Kidney (tissue), 14 donors: ENCODE results near the gene TAGLN2. TPM values are rescaled to one million over a fixed set of nuclear protein-coding genes. Genes with fewer than 3 reads are reported as not detected.

Experiments used
- DNase-seq, 5 donors: peaks; one replicate each; pipeline ENCODE4 v3.0.0-alpha.2; 2013 to 2020
- FAIRE-seq: peaks from 2 replicates; lab custom pipeline; 2012; peaks lifted over from hg19 to GRCh38; lab: Jason Lieb, UNC
- H3K27ac ChIP-seq, 2 donors: one replicate each; pipeline ENCODE4 v1.7.0; 2013; ENCODE audit warnings: low read depth in 2 of 2, low read length in 2 of 2, inconsistent platforms in 1 of 2
- H3K27me3 ChIP-seq: one replicate; pipeline ENCODE4 v1.7.1; 2013; ENCODE audit warnings: low read length, inconsistent platforms; ENCODE audit not compliant: control insufficient read depth, insufficient read depth
- H3K36me3 ChIP-seq, 3 donors: one replicate each; pipeline versions ENCODE4 v1.7.0 to v1.7.1; 2013; ENCODE audit warnings: low read length in 3 of 3, control low read depth in 1 of 3, inconsistent platforms in 1 of 3; ENCODE audit not compliant: insufficient read depth in 3 of 3, control insufficient read depth in 2 of 3
- H3K4me1 ChIP-seq, 3 donors: one replicate each; pipeline versions ENCODE4 v1.7.0 to v1.7.1; 2013; ENCODE audit warnings: low read length in 3 of 3, inconsistent platforms in 1 of 3, low read depth in 1 of 3; ENCODE audit not compliant: control insufficient read depth in 2 of 3, insufficient read depth in 2 of 3
- H3K4me3 ChIP-seq, 3 donors: one replicate each; pipeline versions ENCODE4 v1.7.0 to v1.8.1; 2013; ENCODE audit warnings: low read length in 3 of 3, control low read depth in 1 of 3, inconsistent platforms in 1 of 3
- H3K9ac ChIP-seq, 3 donors: one replicate each; pipeline versions ENCODE4 v1.7.0 to v1.7.1; 2013; ENCODE audit warnings: low read length in 3 of 3, control low read depth in 1 of 3, inconsistent platforms in 1 of 3
- H3K9me3 ChIP-seq, 3 donors: one replicate each; pipeline versions ENCODE4 v1.7.0 to v1.7.1; 2013; ENCODE audit warnings: low read length in 3 of 3, control low read depth in 1 of 3, inconsistent platforms in 1 of 3; ENCODE audit not compliant: control insufficient read depth in 2 of 3, insufficient read depth in 1 of 3
- CTCF ChIP-seq: IDR thresholded peaks from 3 replicates; pipeline ENCODE4 v1.5.1; 2012; ENCODE audit warnings: mild to moderate bottlenecking, moderate library complexity, borderline replicate concordance; ENCODE audit not compliant: insufficient read depth; ENCODE audit errors: extremely low read depth
- intact Hi-C: fragments of 100-400 bp; cut with DNase I; formaldehyde crosslinking; loops from one replicate; pipeline ENCODE4 v1.11.1; 2022
- polyA plus RNA-seq: library from polyadenylated mRNA; stranded (reverse); fragments of 350-450 nt; fragmentation: Illumina TruSeq; extraction: RNeasy Lipid Tissue Mini Kit (QIAGEN cat#74804); gene quantifications from one replicate; pipeline ENCODE4 v1.2.3, GENCODE V29; 2014; ENCODE audit warnings: low read depth, low replicate concordance; ENCODE audit not compliant: insufficient read depth
- total RNA-seq: library from RNA; stranded (reverse); fragmentation: NEBNext Ultra II Directional; extraction: Animal tissue kit (Norgen Biotek cat#: 25700); gene quantifications from one replicate; pipeline ENCODE4 v1.2.1, GENCODE V29; 2021
- donor health status: control.
- donor health status: control.
- donor health status: control.
- donor health status: control.
- donor health status: control.
- donor health status: DM: yes; HTN: yes; CAD: no.
- donor health status: Normal renal cell carcinoma (clear cell type).

The TAGLN2 gene
- total and polyA plus RNA-seq, 2 donors from 2014 or later, result 223 to 358 TPM

DNA sequence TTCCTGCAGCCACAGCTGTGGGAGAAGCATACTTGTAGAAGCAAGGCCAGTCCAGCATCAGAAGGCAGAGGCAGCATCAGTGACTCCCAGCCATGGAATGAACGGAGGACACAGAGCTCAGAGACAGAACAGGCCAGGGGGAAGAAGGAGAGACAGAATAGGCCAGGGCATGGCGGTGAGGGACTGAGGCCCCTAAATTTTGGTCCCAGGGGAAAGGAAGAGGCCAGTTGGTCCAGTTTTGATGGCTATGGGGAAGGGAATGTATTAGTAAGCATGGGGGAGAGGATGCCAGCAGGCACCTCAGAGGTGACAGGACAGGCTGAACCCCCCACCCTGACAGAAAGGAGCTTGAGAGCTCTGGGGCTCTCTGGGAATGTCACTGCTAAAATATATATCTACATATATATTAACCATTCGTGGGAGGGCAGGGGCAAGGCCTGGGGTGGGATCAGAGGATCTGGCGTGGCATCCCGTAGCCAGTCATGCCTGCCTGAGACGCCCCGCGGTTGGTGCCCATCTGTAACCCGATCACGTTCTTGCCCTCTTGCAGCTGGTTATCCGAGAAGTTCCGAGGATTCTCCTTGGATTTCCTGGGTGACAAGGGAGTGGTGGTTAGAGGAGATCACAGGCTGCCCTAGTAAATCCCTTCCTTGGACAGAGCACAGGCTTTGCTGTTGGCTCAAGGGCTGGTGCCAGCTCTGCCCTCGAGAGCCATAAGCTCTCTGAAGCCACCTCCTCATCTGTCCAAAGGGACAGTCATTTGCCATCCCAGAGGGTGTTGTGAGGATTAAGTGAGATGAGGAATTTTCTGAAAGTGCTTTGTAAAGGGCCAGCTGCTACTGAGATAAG is 6.7 kb downstream of the TAGLN2 start:
- peaks cover 0 to 26% (median 9%) of the 10 kb centered on the region in 3 donors for H3K4me1 ChIP-seq

DNA sequence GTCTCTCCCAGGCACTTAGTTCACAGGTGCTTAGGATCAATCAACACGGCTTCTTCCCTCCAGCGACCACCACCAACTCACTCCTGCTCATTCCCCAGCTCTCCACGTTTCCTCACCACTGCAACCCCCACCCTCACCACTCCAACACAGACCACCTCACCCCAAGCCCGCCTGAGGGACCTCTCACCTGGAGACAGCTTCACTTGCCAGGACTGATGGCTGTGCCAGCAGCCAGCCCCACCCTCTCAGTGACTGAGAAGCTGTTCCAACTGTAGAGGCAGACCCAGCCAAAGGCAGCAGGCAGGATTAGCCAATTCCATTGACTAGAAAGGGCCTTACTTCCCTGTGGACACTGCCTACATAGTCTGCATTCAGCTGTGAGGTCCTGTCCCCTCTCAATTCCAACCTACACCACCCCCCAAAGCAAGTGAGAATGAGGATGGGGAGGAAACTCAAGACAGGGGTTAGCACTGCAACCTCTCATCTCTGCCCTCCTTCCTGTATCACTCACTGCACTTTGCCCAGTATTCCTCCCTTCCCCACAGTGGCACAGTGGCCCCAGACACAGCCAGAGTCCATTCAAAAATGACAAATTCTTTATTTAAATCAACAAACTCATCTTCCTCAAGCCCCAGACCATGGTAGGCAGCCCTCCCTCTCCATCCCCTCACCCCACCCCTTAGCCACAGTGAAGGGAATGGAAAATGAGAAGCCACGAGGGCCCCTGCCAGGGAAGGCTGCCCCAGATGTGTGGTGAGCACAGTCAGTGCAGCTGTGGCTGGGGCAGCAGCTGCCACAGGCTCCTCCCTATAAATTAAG is 7.6 kb downstream of the TAGLN2 start:
- TF ChIP-seq CTCF, result no peak
- Histone ChIP-seq H3K4me3 (no peak overlapping the region), H3K4me1 (peaks cover 0 to 21% (median 6%) of the 10 kb centered on the region in 3 donors), H3K9ac (no peak overlapping the region), H3K27me3 (no peaks in the 10 kb centered on the region), H3K9me3 (no peaks in the 10 kb centered on the region), H3K36me3 (peaks cover 0 to 28% (median 19%) of the 10 kb centered on the region in 3 donors), H3K27ac (no peak overlapping the region)
- peak in 1 of 5 donors; percentile 47 for DNase-seq
- intact Hi-C loops, result no loop called here
- FAIRE-seq, result no peak

More for the DNA sequence above, 6.7 kb downstream of the TAGLN2 start:
- no peak for TF ChIP-seq CTCF
- H3K9me3 ChIP-seq, result no peaks in the 10 kb centered on the region
- H3K4me3 ChIP-seq, result no peak overlapping the region
- H3K36me3 ChIP-seq, result peaks cover 0 to 28% (median 19%) of the 10 kb centered on the region in 3 donors
- FAIRE-seq (no peak), DNase-seq (no peak)
- intact Hi-C loops, result no loop called here
- H3K27ac ChIP-seq, result no peak overlapping the region
- no peak overlapping the region for H3K9ac ChIP-seq
- no peaks in the 10 kb centered on the region for H3K27me3 ChIP-seq

GRCh38 chr1:159916242-159917051 is 8.9 kb downstream of the TAGLN2 start:
- Histone ChIP-seq H3K27me3 (no peaks in the 10 kb centered on the region), H3K9me3 (no peaks in the 10 kb centered on the region), H3K27ac (peak overlapping the region; percentile 29 to 42), H3K4me1 (peaks cover 0 to 12% (median 0%) of the 10 kb centered on the region in 3 donors), H3K9ac (no peak overlapping the region), H3K36me3 (peaks cover 0 to 28% (median 19%) of the 10 kb centered on the region in 3 donors), H3K4me3 (no peak overlapping the region)
- intact Hi-C loops, result no loop called here
- no peak for TF ChIP-seq CTCF
- DNase-seq, result peak in 4 of 5 donors; percentile 38 to 71 (median 65)
- FAIRE-seq, result no peak
